Uterus (tissue), 2 donors: ENCODE measurements around the gene VCL.

Source experiments
- CTCF ChIP-seq, 4 experiments: fragments of 200-600 bp in 2 of 4; fragments of 450-650 bp in 2 of 4; sonication (generic) in 2 of 4; IDR thresholded peaks; one replicate each; pipeline ENCODE4 v1.5.1; 2016 to 2019; ENCODE audit warnings: antibody characterized with exemption in 4 of 4, mild to moderate bottlenecking in 2 of 4, moderate library complexity in 1 of 4
- POLR2A ChIP-seq, 2 donors: fragments of 450-650 bp; IDR thresholded peaks; one replicate each; pipeline ENCODE4 v1.6.1; 2016; ENCODE audit warnings: antibody characterized with exemption in 2 of 2, mild to moderate bottlenecking in 1 of 2, moderate library complexity in 1 of 2

- TF ChIP-seq CTCF (IDR thresholded peaks at IDR 0.05) (no peak), POLR2A (IDR thresholded peaks at IDR 0.05) (no peak)
Observed at GRCh38 chr10:74110120-74110519, 112.2 kb downstream of the VCL start.
